Activated CD4-positive, CD25-positive, alpha-beta regulatory T cell treated with anti-CD3 and anti-CD28 coated beads, Interleukin-2, amount 50 U/mL, for 24 hours (primary cell): ENCODE results near the gene MYO9B.
"Not testable (repeated sequence)": the region's sequence is repeated elsewhere in the genome, so short reads cannot be mapped to it uniquely, and the experiment has no call there.

Experiments used
- ATAC-seq, 2 donors: fragments of 150-1000 bp; cut with Tn5 transposase; one replicate each; pipeline ENCODE4 v1.10.0; 2021; ENCODE audit warnings: mild to moderate bottlenecking in 1 of 2, moderate library complexity in 1 of 2

Gene MYO9B

GRCh38 chr19:17121736-17122293 is 46.2 kb downstream of the MYO9B start:
- ATAC-seq: no peak

GRCh38 chr19:17123041-17123440 is 47.5 kb downstream of the MYO9B start:
- ATAC-seq: no peak

GRCh38 chr19:17124025-17124424 is 48.4 kb downstream of the MYO9B start:
- no peak for ATAC-seq

- peak; percentile 76 to 78 for ATAC-seq
Observed at GRCh38 chr19:17125062-17125727, 49.6 kb downstream of the MYO9B start.

- peak; percentile 83 to 87 for ATAC-seq
Observed at GRCh38 chr19:17125728-17126677, 50.4 kb downstream of the MYO9B start.

- no peak for ATAC-seq
Observed at GRCh38 chr19:17127671-17128070, 52.1 kb downstream of the MYO9B start.

GRCh38 chr19:17128403-17128802 is 52.8 kb downstream of the MYO9B start:
- ATAC-seq: no peak

GRCh38 chr19:17128820-17129219 is 53.2 kb downstream of the MYO9B start:
- ATAC-seq: no peak

- ATAC-seq: no peak
Observed at GRCh38 chr19:17129377-17129776, 53.8 kb downstream of the MYO9B start.

GRCh38 chr19:17135001-17135853 is 59.6 kb downstream of the MYO9B start:
- ATAC-seq: peak in 1 of 2 donors; percentile 25

- no peak for ATAC-seq
Observed at GRCh38 chr19:17136021-17136420, 60.4 kb downstream of the MYO9B start.

- no peak for ATAC-seq
Observed at GRCh38 chr19:17136617-17137016, 61.0 kb downstream of the MYO9B start.

- ATAC-seq: no peak
Observed at GRCh38 chr19:17137417-17137816, 61.8 kb downstream of the MYO9B start.

GRCh38 chr19:17138052-17138846 is 62.7 kb downstream of the MYO9B start:
- ATAC-seq: peak in 1 of 2 donors; percentile 30

GRCh38 chr19:17138937-17139598 is 63.5 kb downstream of the MYO9B start:
- ATAC-seq: no peak

GRCh38 chr19:17144771-17145170 is 69.2 kb downstream of the MYO9B start:
- not testable (repeated sequence) for ATAC-seq

GRCh38 chr19:17145546-17146497 is 70.2 kb downstream of the MYO9B start:
- no peak for ATAC-seq

GRCh38 chr19:17148130-17148529 is 72.6 kb downstream of the MYO9B start:
- ATAC-seq: no peak

GRCh38 chr19:17149393-17150135 is 74.0 kb downstream of the MYO9B start:
- no peak for ATAC-seq
